ENCODE results near the gene PRR33.

The PRR33 gene

DNA sequence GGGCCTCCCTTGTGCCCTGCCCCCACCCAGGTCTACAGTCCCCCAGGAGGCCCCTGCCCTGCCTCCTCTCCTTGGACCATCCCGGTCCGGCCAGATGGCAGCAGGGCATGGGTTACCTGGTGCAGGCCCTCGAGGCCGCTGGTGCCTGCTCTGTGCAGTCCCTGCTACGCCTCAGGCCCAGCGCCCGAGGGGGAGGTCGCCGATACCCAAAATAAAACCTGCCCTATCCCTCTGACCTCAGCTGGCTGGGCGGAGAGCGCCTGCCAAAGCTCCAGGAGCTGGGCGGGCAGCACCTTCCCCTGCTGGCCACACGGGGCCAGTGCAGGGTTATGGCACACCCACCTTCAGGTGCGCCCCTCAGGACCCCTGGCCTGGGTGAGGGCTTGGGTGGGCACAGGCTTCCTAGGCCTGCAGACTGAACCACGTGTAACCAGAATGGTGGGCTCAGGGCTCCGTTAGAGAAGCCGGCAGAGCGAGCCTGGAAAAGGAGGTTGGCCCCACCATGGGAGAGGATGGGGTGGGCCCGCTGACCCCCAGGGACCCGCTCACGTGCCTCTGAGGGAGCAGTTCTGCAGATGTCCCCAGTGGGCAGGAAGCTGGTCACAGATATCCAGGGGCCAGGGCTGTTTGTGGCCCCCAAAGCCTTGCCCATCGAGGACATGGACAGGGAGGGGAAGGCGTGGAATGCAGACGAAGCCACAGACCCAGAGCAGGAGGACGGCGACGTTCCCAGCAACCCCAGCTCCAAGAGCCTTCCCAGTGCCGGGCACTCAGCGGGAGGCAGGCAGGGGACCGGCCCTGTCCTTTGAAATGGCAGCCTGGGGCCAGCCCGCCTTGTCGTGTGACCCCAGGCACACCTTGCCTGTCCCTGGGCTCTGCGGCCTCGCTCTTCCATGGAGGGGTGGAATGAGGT lies 26.1 kb upstream of the PRR33 start:
- TF ChIP-seq, protein P1, sequence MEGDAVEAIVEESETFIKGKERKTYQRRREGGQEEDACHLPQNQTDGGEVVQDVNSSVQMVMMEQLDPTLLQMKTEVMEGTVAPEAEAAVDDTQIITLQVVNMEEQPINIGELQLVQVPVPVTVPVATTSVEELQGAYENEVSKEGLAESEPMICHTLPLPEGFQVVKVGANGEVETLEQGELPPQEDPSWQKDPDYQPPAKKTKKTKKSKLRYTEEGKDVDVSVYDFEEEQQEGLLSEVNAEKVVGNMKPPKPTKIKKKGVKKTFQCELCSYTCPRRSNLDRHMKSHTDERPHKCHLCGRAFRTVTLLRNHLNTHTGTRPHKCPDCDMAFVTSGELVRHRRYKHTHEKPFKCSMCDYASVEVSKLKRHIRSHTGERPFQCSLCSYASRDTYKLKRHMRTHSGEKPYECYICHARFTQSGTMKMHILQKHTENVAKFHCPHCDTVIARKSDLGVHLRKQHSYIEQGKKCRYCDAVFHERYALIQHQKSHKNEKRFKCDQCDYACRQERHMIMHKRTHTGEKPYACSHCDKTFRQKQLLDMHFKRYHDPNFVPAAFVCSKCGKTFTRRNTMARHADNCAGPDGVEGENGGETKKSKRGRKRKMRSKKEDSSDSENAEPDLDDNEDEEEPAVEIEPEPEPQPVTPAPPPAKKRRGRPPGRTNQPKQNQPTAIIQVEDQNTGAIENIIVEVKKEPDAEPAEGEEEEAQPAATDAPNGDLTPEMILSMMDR (IDR thresholded peaks at IDR 0.05; ENCODE audit: insufficient read depth, low read length, missing control alignments): peak; percentile 16
- no peak overlapping the region for H3K4me3 ChIP-seq (ENCODE audit: low read depth, low read length)
- ChIA-PET CTCF (interaction anchor here (1.3 to 1.6 kb wide), 2 partner anchors 34 to 227 kb away, joined by 3 to 5 read pairs; no protein-coding TSS in a partner anchor), POLR2A (no interaction called here)
- DNase-seq (ENCODE audit: low read depth, low spot score): no peak

DNA sequence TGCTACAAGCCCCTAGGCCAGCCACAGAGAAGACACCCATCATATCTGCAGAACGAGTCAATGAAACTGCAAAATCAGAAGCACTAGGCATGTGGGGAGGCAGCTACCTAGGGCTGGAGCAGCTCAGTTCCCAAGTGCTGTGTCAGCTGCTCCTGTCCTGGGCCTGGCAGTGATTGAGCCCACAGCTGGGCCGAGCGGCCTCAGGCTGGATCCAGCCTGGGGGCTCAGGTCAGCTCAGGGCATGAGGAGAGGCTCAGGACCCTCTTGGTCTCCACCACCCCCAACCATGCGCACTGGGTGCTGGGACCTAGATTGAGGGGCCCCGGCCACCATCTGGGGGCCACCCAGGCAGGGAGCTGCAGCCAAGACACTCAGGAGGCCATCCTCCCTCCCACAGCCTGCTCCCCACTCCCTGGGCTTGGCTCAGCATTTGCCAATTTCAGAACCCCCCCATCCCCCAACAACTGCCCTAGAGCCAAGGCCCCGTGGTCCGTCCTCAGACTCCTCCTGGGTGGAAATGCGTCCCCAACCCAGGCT lies 25.4 kb upstream of the PRR33 start:
- no peak overlapping the region for H3K4me3 ChIP-seq (ENCODE audit: low read depth, low read length)
- ChIA-PET POLR2A (no interaction called here), CTCF (interaction anchor here (0.7 to 1.6 kb wide), 3 partner anchors 33 to 226 kb away, joined by 3 to 6 read pairs (median 5); no protein-coding TSS in a partner anchor)
- no peak for DNase-seq (ENCODE audit: low read depth, low spot score)
- TF ChIP-seq, protein P1 (IDR thresholded peaks at IDR 0.05; ENCODE audit: insufficient read depth, low read length, missing control alignments): no peak

DNA sequence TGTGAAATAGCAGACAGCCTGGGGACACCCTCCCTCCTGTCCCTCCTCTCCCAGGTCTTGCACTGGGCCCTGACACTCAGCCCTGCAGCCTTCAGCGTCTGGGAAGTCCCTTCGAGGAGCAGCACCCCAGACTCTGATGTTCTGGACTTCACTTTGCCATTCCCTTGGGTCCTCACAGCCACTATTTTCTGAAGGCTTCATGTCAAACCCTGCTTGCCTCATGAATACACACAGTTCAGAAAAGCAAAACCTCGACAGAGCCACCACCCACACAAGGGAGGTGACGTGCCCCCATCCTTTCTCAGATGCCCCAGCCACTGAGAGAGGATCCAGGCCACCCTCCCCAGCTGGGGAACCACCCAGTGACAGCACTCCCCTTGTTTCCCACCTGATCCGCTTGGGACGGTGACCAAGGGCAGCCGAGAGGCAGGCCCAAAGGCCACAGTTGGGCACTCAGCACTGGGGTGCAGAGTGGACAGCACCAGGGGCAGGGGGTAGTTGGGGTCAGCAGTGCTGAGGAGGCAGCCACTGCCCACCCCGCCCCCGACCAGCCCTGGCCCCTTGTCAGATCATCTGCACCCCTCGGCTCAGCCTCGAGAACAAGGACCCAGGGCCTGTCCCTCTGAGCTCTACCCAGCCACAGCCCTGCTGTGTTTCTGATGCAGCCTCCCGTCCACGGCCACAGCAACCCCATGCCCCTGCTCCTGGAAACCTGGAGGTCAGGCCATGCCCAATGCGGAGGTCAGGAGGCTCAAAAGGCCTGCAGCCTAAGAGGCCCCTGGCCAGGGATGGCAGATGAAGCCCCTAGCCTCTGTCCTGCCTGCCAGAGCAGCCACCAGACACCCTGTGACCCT lies 24.7 kb upstream of the PRR33 start:
- CTCF ChIA-PET: interaction anchor here (0.7 to 1.6 kb wide), 2 partner anchors 32 to 35 kb away, joined by 5 to 6 read pairs; no protein-coding TSS in a partner anchor

DNA sequence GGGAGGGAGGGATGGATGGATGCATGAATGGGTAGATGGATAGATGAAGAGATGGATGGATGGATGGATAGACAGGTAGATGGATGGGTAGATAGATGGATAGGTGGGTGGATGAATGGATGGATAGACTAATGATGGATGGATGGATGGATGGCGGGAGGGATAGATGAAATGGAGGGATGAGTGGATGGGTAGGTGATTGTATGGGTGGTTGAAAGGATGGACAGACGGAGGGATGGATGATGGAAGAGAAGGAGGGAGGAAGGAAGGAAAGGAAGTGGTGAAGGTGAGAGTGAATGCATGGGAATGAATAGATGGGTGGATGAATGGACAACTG lies 24.1 kb upstream of the PRR33 start:
- TF ChIP-seq, protein P1 (IDR thresholded peaks at IDR 0.05; ENCODE audit: insufficient read depth, low read length, missing control alignments): no peak
- no peak overlapping the region for H3K4me3 ChIP-seq (ENCODE audit: low read depth, low read length)
- POLR2A ChIA-PET: no interaction called here
- no peak for DNase-seq (ENCODE audit: low read depth, low spot score)
- CTCF ChIA-PET: no interaction called here

More for the DNA sequence above, 24.7 kb upstream of the PRR33 start:
- DNase-seq (ENCODE audit: low read depth, low spot score): no peak
- TF ChIP-seq, protein P1 (IDR thresholded peaks at IDR 0.05; ENCODE audit: insufficient read depth, low read length, missing control alignments): no peak
- POLR2A ChIA-PET: no interaction called here
- H3K4me3 ChIP-seq (ENCODE audit: low read depth, low read length): no peak overlapping the region

DNA sequence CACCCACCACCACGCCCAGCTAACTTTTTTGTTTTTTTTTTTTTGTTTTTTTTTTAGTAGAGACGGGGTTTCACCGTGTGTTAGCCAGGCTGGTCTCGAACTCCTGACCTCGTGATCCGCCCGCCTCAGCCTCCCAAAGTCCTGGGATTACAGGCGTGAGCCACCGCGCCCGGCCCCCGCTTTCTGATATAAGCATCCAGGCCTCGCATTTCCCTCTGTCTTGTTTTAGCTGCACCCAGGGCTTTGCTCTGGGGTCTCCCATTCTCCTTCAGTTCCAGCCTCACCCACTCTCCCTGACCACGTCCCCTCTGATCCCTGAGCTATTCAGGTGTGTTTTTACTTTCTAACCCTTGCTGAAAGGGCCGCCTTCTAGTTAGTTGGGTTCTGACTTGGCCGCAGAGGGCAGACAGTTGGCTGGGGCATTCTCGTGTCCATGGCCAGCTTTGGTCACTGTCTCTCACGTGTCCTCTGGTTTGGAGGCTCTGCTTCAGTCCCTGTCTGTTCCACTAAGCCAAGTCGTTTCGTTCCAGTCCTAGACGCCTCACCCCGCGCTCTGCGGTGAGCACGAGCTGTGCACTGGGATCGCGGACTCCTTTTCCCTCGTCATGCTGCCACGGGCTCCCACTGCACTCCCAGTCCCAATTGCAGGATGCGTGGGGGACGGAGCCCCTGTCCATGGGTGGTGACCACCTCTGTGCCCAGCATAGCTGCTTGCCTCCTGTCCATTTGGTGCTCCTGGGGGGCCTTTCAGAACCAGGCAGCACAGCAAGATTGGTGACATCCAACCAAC lies 21.8 kb upstream of the PRR33 start:
- no peak for DNase-seq (ENCODE audit: low read depth, low spot score)
- TF ChIP-seq, protein P1 (IDR thresholded peaks at IDR 0.05; ENCODE audit: insufficient read depth, low read length, missing control alignments): no peak
- no peak overlapping the region for H3K4me3 ChIP-seq (ENCODE audit: low read depth, low read length)
- CTCF ChIA-PET: interaction anchor here (0.8 to 1.1 kb wide), 2 partner anchors 31 to 238 kb away, joined by 3 read pairs; no protein-coding TSS in a partner anchor
- POLR2A ChIA-PET: no interaction called here
